ENCODE measurements around the gene HCRTR1. TPM values are rescaled to one million over a fixed set of nuclear protein-coding genes. Genes with fewer than 3 reads are reported as not detected.

Gene HCRTR1
- total and polyA plus RNA-seq, 2 donors (not counting 3 experiments of a cell fraction or from before 2014, with no cell fraction given) = 0.93 to 1.5 TPM

DNA sequence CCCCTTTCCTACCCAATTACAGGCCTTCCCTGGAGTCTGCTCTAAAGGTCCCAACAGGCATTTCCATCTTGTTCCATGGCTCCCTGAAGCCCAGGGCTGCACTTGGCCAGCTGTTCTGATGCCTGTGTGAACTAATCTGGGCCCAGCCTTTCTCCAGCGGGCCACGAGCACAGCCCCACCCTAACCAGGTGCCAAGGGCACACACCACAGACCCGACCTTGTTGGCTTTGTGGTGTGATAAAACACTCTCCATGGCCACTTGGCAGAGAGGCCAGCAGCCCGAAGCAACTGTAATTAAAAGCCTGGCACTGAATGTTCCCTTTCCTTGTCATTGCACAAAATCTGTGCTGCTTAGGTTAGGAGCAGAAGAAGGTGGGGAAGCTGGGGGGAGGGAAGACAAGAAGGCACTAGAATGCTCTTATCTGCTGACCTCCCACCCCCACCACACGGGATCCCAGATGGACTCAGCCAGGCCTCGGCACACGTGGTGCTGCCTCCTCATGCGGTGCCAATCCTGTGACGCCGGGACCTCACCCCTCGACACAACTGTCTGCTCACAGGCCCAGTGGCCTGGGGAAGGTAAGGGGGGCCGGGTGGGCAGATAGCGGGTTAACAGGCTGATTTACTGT, 9.9 kb downstream of the HCRTR1 start:
- H3K4me2 ChIP-seq (ENCODE audit: insufficient read depth, low read length) = no peak overlapping the region
- H4K20me1 ChIP-seq (replicated peaks; ENCODE audit: control insufficient read depth, extremely low read depth, insufficient read depth, low read length) = no peaks in the 10 kb centered on the region
- DNase-seq (ENCODE audit: low read depth, low spot score) = no peak
- dilution Hi-C loops (cut with MboI; ENCODE audit: extremely low pct_ligation_motif_present, low sequenced_read_pairs) (no loop called here), intact Hi-C loops (cut with micrococcal nuclease) (no loop called here)
- no peaks in the 10 kb centered on the region for H3K79me2 ChIP-seq (ENCODE audit: control insufficient read depth, insufficient read depth, low read length)
- H3K9ac ChIP-seq (replicated peaks; ENCODE audit: extremely low read depth, insufficient read depth, low read length) = no peak overlapping the region
- H3K9me1 ChIP-seq (replicated peaks; ENCODE audit: control insufficient read depth, extremely low read depth, insufficient read depth, low read length) = no peaks in the 10 kb centered on the region
- no peak overlapping the region for H3K4me3 ChIP-seq (replicated peaks in 1 of 3; ENCODE audit: insufficient read depth in 1 of 3, low read depth in 1 of 3, low read length in 3 of 3)
- ChIA-PET POLR2A (no interaction called here), CTCF (interaction anchor here (1.5 to 2.6 kb wide), 3 partner anchors 9 to 12 kb away, joined by 4 to 9 read pairs (median 7); partner anchors contain the start of gene HCRTR1)
- no peaks in the 10 kb centered on the region for H3K4me1 ChIP-seq (ENCODE audit: control insufficient read depth, extremely low read depth, insufficient read depth, low read length)
- no peaks in the 10 kb centered on the region for H3K9me3 ChIP-seq (replicated peaks; ENCODE audit: control insufficient read depth, insufficient read depth, low read length)
- H3K27me3 ChIP-seq (ENCODE audit: control insufficient read depth in 2 of 2, insufficient read depth in 2 of 2, low read length in 2 of 2) = no peaks in the 10 kb centered on the region
- peaks cover 11 to 35% of the 10 kb centered on the region in 2 experiments for H3K36me3 ChIP-seq (ENCODE audit: control insufficient read depth in 2 of 2, extremely low read depth in 1 of 2, insufficient read depth in 2 of 2, low read length in 2 of 2)
- FAIRE-seq = no peak
- no peak overlapping the region for H3K27ac ChIP-seq (ENCODE audit: insufficient read depth, low read depth, low read length)
- TF ChIP-seq EZH2 (IDR thresholded peaks at IDR 0.05; ENCODE audit: borderline replicate concordance, low read depth, low read length, severe bottlenecking) (no peak), POLR2AphosphoS5 (IDR thresholded peaks at IDR 0.05; ENCODE audit: insufficient read depth, low read depth, low read length) (no peak), FOS (IDR thresholded peaks at IDR 0.05; ENCODE audit: borderline replicate concordance, insufficient read depth, low read length) (no peak), POLR2A (IDR thresholded peaks at IDR 0.05; ENCODE audit: low read depth, low read length) (no peak), MYC (IDR thresholded peaks at IDR 0.05; ENCODE audit: low read depth, low read length) (no peak)
- TF ChIP-seq, protein P1, sequence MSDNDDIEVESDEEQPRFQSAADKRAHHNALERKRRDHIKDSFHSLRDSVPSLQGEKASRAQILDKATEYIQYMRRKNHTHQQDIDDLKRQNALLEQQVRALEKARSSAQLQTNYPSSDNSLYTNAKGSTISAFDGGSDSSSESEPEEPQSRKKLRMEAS (IDR thresholded peaks at IDR 0.05; ENCODE audit: insufficient read depth, insufficient read length) = no peak
- TF ChIP-seq, protein P2, sequence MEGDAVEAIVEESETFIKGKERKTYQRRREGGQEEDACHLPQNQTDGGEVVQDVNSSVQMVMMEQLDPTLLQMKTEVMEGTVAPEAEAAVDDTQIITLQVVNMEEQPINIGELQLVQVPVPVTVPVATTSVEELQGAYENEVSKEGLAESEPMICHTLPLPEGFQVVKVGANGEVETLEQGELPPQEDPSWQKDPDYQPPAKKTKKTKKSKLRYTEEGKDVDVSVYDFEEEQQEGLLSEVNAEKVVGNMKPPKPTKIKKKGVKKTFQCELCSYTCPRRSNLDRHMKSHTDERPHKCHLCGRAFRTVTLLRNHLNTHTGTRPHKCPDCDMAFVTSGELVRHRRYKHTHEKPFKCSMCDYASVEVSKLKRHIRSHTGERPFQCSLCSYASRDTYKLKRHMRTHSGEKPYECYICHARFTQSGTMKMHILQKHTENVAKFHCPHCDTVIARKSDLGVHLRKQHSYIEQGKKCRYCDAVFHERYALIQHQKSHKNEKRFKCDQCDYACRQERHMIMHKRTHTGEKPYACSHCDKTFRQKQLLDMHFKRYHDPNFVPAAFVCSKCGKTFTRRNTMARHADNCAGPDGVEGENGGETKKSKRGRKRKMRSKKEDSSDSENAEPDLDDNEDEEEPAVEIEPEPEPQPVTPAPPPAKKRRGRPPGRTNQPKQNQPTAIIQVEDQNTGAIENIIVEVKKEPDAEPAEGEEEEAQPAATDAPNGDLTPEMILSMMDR (IDR thresholded peaks at IDR 0.05; ENCODE audit: extremely low read depth in 1 of 2, insufficient read depth in 1 of 2, low read depth in 1 of 2, low read length in 2 of 2) = no peak
- no peak overlapping the region for H2AFZ ChIP-seq (ENCODE audit: low read depth, low read length)
- no TSS peak for BruUV-seq (replicated peaks)

All from endothelial cell of umbilical vein (primary cell).